CD4-positive, alpha-beta T cell treated with Interleukin-17A for 1 hour (primary cell): ENCODE measurements around the gene CCDC78.
A peak's percentile ranks its signal among the peaks of the same experiment; 100 is the strongest.
"Not testable (repeated sequence)": the region's sequence is repeated elsewhere in the genome, so short reads cannot be mapped to it uniquely, and the experiment has no call there.

Experiments used
- DNase-seq: peaks from one replicate; pipeline ENCODE4 v3.0.0-alpha.2; 2020

CCDC78 gene

DNA sequence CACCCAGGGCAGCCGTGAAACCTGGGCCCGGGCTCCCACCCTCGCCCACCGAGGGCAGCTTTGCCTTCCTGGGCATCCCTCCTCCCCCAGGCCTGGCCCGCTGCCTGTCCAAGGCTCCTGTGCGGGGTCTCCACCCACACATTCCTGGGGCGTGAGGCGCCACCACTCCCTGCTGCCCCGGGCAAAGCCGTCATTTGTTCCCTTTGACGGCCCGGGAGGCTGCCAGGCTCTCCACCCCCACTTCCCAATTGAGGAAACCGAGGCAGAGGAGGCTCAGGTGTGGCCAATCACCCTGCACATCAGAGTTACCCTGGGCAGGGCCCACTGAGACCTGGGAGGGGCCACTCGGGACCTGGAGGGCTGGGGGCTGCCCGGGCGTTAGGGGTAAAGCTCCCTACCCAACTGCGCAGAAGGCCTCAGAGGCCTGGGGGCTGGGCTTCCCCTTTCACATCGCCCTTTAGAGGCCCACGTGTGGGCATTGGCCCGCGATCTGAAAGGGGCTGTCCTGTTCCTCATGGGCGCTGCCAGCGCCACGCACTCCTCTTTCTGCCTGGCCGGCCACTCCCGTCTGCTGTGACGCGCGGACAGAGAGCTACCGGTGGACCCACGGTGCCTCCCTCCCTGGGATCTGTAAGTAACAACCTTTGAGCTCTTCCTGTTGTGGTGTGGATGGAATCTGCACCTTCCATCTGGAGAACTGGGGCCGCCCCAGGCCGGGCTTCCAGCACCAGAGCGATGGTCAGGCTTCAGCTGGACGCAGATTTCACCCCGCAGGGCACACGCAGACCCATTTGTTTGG is 34.5 kb upstream of the CCDC78 start, which contains the start of gene MSLN:
TSS of gene MSLN (plus strand) at position 190 of the 799 bp plus-strand sequence. CDS start 1,947 bp downstream, outside the sequence.
- DNase-seq: no peak

DNA sequence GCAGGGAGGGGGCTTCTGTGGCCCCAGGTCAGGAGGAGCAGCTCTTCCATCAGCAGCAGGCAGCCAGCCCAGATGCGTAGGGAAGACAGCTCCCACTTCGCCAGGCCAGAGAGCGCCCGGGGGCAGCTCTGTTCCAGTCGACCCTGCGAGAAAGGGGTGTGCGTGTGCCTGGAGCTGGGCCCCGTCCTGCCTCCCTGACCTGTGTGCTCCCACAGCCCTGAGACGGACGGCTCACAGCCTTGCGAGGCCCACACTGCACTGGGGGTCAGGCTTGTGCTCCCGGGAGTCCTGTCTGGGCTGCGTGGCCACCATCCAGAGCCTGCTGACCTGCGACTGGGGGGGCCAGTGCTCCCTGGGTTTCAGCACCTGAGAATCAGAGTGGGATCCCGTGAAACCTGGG is 33.8 kb upstream of the CCDC78 start:
- no peak for DNase-seq

DNA sequence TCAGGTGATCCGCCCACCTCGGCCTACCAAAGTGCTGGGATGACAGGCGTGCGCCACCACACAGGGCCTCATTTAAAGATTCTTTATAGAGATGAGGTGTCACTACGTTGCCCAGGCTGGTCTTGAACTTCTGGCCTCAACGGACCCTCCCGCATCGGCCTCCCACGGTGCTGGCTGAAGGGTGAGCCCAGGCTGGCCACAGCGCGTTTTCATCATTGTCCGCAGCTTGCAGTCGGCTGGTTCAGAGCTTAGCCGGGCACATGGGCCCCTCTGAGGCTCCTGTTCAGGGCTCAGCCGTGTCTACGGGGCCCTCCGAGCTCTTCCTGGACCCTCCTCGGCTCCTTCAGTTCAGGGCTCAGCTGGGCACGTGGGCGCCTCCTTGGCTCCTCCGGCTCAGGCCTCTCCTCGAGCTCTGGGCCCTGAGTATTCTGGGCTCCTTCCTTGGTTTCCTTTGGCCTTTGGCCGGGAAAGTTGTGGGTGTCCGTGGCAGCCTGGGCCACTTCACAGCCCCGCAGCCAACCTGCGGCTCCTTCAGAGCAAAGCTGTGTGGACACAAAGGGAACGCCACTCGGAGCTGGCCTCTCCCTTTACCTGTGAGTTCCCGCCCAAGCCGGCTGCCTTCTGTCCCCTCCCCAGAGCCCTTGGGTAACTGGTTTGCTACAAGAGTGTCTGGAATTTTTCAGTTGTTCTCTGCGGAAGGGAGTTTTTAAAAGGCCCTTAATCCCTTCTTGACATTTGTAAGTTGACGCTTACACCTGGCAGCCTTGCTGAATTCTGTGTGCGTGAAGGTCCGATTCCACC is 33.1 kb upstream of the CCDC78 start:
- no peak for DNase-seq

DNA sequence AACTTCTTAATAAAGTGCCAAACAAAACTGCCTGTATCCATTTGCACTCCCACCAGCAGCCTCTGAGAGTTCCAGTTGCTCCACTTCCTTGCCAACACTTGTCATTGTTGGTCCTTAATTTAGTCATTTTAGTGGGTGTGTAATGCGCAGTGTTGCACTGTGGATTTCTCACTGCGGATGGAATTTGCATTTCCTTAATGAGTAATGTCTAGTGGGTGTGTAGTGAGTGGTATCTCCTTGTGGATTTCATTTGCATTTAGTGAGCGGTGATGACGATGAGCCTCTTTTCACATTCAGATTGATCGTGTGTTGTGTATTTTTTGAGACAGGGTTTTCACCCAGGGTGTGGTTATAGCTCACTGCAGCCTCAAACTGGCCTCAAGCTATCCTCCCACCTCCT is 30.2 kb upstream of the CCDC78 start:
- no peak for DNase-seq

DNA sequence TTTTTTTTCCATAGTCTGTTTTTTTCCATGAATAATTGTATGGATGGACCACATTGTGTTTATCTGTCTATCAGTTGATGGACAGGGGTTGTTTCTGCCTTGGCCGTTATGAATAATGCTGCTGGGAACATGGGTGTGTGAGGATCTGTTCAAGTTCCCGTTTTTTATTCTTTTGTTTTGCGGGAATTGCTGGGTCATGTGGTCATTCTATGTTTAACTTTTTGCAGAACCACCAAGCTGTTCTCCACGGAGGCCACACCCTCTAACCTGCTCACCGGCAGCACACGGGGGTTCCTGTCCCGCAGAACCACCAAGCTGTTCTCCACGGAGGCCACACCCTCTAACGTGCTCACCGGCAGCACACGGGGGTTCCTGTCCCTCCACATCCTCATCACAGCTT is 28.4 kb upstream of the CCDC78 start:
- DNase-seq: no peak

DNA sequence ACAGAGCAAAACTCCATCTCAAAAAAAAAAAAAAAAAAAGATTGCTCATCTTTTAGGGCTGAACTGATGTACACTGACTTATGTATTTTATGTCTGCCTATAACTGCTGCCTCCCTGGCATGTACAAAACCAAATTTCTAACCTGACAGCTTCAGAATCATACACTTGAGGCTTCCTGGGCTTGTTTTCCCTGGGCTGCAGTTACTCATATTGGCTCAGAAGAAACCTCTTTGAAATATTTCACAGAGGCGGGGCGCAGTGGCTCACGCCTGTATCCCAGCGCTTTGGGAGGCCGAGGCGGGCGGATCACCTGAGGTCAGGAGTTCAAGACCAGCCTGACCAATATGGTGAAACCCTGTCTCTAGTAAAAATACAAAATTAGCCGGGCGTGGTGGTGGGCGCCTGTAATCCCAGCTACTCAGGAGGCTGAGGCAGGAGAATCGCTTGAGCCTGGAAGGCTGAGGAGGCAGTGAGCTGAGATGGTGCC is 27.9 kb upstream of the CCDC78 start:
- not testable (repeated sequence) for DNase-seq

DNA sequence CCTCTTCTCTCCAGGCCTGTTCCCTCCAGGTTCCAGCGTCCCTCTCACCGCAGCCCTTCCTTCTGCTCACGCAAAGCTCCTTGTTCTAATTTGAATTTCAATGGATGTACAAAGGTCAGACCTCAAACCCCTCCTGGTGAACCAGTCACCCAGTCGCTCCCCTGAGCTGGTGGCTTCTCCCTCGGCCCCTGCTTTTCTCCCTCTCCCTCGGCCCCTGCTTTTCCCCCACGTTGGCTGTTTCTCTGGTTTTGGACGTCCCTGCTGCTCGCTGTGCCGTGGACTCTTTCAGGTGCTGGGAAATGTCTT is 25.7 kb upstream of the CCDC78 start:
- DNase-seq: no peak

DNA sequence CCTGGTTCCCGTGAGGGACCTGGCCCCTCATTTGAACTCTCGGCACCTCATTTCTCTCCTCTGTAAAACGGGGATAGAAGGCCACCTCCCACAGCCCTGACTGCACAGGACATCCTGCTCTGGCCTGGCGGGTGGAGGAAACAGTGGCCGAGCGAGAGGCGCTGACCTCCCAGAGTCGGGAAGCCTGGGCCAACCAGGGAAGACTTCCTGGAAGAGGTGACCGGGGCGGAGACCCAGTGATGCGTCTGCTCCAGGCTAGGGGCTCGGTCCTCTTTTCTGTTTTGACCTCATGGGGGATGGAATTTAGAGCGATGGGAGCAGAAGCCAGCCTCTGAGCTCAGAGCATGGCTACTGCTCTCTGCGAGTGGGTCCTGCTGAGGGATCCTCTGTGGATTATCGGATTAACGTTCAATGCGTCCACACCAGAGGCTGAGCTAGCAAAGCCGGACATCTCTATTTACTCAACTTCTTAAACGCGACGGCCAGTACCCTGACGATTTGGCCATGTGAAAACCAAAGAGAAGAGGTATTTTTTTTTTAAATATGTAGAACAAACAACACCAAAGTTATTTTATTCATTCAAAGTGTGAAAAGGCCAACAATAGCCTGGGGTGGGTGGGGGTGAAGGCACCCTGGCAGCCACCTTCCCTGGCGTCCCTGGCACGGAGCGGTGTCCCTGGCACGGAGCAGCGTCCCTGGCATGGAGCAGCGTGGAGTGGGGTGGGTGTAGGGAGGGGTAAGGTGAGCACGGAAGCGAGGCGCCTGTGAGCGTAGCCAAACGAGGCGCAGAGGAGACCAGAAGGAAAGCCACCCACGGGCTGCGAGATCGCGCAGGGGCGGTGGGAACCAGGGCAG is 25.1 kb upstream of the CCDC78 start:
- no peak for DNase-seq

DNA sequence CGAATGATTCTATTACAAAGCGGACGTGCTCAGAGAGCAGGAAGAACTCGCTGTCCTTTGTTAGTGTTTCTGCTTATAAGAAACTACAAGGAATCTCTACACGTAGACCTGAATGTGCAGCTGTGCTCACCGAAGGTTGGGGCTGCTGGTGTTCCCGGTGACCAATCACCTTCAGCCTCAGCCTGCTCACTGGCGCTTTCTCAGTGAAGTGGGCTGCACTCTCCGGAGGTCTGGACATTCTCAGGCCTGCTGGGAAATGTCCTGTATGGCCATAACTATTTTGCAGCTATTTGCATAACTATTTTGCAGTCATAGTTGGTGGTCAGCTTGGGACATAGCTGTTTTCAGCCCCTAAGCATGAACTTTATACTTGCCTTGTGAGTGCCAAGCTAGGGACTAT is 24.2 kb upstream of the CCDC78 start:
- no peak for DNase-seq

DNA sequence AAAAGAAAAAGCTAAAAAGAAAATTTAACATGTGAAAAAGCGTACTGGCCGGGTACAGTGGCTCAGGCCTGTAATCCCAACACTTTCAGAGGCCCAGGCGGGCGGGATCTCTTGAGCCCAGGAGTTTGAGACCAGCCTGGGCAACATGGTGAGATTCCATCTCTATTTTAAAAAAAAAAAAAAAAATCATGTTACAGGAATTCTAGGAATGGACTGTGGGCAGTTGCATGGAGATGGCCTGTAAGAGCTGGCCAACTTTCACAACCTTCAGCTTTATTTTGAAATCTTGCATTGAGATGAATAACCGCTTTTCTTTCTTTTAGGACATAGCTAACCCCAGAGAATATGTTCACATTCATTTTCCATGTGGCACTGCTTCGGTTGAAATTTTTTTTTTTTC is 22.8 kb upstream of the CCDC78 start:
- no peak for DNase-seq

DNA sequence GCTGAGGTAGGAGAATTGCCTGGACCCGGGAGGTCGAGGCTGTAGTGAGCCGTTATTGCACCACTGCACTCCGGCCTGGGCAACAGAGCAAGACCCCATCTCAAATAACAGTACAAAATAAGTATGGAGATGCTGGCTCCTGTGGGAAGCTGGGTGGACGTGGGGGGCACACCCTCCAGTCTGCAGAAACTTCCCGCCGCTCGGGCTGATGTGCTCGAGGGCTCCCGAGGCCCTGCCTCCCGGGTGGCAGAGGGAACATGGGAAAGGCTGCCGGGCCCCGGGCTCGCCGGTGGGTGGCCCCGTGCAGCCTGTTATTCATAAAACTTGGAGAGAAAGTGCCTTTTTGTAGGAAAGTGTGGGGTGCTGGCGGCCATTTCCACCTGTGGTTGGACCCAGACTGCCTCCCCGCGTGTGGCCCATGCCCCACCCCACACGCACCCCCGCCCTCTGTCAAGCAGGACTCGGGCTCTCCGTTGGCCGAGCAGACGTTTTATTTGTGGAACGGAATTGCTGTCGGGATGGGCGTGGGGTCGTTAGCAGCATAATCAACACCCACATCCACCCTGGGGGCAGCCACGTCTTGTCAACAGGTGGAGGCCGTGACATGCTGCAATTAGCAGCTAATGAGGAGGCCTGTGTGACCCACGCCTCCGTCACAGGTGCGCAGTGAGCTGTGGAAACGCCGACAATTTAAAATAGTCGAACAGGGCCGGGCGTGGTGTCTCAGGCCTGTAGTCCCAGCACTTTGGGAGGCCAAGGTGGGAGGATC is 21.9 kb upstream of the CCDC78 start:
- no peak for DNase-seq

DNA sequence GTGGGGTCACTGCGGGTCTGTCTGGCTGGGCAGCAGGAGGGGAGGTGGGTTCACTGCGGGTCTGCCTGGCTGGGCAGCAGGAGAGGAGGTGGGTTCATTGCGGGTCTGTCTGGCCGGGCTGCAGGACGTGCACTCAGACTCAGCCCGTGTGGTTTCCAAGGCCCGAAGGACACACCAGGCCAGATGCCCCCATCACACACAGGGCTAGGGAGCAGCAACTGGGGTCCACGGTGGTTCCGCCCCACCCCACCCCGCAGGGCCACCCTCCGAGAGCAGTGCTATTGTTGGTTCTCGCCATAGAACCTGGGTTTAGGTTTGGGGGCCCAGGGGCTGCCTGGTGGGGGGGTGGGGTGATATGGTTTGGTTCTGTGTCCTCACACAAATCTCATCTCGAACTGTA is 20.4 kb upstream of the CCDC78 start:
- no peak for DNase-seq

DNA sequence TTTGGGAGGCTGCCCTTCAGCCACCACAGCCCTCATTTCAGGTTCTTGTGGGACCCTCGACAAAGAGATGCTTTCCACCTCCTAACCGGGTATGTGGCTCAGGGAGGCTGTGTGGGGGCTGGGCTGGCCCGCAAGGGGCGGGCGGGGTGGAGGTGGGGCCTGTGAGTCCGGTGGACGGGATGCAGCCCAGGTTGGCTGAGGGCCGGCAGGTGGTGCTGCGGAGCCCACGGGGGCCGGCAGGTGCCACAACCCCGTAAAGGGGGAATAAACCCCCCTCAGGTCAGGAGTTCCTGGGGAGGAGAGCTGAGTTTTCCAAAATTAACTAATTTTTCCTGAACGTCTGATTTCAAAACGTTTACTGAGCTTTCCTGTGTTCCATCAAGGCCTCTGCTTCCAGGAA is 19.5 kb upstream of the CCDC78 start:
- no peak for DNase-seq

DNA sequence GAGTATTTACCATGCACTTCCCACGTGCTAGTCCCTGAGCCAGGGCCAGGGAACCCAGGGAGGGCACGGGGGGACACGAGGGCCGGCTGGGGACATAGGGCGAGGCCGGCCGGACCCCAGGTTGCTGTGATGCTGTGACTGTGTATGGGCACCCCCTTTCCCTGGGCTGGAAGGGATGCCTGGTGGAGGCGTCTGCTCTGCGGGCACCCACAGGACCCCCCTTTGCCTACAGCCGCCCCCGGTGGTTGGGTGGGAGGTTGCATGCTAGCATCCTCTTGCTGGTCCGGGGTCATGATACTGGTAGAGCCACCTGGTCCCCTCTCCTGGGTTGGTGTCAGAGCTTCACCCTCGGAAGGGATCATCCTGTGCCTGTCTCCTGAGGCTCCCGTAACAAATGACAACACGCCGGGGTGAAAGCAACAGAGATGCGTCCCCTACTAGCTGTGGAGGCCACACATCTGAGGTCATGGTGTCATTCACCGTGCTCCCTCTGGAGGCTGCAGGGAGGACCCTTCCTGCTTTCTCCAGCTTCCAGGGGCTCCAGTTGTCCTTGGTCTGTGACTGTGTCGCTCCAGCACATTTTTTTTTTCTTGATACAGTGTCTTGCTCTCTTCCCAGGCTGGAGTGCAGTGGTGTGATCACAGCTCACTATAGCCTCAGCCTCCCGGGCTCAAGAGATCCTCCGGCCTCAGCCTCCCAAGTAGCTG is 17.7 kb upstream of the CCDC78 start:
- DNase-seq: no peak

DNA sequence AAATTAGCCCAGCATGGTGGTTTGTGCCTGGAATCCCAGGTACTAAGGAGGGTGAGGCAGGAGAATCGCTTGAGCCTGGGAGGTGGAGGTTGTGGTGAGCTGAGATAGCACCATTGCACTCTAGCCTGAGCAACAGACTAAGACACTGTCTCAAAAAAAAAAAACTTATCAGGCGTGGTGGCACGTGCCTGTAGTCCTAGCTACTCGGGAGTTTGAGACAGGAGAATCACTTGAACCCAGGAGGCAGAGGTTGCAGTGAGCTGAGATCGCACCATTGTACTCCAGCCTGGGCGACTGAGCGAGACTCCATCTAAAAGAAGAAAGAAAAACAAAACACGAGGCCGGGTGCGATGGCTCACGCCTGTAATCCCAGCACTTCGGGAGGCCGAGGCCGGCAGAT is 16.7 kb upstream of the CCDC78 start:
- not testable (repeated sequence) for DNase-seq

DNA sequence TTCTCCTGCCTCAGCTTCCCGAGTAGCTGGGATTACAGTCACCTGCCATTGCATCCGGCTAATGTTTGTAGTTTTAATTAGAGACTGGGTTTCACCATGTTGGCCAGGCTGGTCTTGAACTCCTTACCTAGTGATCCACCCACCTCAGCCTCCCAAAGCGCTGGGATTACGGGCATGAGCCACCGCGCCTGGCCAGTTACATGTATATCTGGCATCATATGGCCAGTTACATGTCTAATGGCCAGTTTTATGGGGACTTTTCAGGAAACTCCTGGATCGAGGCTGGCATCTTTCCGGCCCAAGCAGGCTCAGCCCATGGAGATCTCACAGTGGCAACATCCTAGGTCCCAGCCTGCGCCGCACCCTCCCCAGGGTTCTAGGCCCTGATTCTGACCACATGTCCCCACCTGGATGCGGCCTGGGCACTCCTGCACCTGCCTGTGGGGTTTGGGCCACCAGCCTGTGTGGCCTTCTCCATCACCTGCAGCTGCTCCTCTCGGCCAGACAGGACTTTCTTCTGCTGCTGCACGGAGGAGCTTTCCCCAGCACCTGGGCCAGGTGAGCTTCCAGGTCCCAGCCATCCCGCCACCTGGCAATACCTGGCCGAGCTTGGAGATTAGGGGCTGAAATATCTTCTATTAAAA is 15.9 kb upstream of the CCDC78 start:
- DNase-seq: no peak

DNA sequence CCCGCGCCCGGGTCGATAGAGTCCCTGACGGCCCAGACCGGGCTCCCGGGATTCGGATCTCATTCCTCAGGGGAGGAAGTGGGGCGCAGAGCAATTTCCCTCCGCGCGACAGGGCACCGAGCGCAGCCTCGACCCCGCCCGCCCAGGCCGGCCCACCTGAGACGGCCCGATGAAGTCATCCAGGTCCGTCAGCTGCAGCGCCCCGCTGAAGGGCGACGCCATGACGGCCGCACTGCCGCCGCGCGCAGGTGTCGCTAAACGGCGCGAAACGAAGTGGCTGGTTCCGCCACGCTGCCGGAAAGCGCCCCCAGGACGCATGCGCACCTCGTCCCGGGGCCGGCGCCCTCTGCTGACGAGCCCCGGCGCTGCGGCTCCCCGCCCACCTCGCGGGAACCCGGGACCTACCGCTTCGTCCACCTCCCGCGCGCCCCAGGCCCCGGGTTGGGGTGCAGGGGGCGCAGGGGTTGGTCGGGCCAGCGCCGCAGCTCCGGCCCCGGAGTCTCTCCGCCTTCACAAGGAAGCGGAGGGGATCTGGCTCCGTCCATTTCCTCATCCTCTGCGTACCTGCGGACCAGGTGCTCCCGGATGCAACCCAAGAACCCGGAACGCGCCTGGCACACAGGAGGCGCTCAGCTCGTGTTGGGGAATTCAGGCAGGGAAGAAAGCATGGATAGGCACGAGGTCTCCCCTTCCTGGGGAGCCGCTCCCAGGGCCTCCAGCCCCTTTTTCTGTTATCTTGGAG is 14.7 kb upstream of the CCDC78 start, which contains the start of gene CIAO3:
TSS of gene CIAO3 (minus strand) at position 234 of the 742 bp plus-strand sequence. CDS start at position 222, 12 bp downstream.
- DNase-seq: peak; percentile 92

DNA sequence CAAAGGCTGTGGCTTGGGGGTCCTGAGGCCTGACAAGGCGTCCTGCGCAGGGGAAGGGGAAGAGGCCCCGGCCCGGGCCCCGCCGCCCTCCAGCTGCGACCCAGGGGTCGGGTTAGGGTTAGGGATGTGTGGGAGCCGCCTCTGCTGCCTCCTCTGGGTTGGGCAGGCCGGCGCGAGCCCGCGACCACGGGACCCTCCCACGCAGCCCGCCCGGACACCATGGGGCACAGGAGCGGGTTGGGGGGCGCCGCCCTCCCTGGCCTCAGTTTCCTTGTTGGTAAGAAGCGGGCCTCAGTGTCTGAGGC is 14.2 kb upstream of the CCDC78 start:
- no peak for DNase-seq

DNA sequence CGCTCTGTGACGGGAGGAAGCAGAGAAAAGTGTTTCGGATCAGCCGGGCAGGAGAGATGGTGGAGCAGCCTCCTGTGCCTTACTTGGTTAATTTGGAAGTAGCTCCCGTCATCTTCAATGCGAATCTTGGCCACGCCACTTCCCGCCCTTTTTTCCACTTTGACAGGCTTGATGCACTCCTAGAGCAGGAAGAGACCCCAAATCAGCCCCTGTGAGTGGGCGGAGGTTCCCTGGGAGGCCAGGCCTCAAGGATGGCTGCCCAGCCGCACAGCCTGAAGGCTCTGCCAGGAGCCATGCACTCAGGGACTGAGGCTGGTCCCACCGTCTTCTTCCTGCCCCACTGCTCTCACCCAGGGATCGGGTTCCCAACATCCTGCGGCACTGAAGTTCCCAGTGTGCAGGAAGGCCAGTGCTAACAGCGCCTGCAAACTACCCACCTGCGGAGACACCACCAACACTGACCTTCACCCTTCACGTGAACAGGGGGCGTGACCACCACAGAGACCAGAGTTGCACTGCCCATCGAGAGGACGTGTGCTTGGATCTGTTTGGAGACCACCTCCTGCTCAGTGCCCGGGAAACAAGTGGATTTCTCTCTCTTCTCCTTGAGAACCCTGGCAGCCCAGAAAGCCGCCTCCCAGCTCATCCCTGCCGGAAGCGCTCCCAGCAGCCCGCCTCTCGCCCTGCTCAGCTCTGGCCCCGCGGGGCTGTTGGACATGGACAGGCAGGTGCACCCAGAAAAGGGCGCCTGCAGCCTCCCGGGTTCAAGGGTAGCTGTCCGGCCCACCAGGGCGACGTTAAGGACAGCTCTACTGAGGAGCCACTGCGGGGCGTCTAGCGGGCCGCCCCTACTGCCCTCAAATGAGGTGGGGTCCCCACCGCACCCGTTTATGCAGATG is 13.6 kb upstream of the CCDC78 start:
- no peak for DNase-seq
